T-cell (primary cell): ENCODE data around the gene LYL1. TPM values are rescaled to one million over a fixed set of nuclear protein-coding genes. Genes with fewer than 3 reads are reported as not detected.
A peak's percentile ranks its signal among the peaks of the same experiment; 100 is the strongest.

Source experiments
- ATAC-seq, 4 experiments: fragments of 200-7000 bp in 3 of 4; fragments of 150-1000 bp in 1 of 4; cut with Tn5 transposase; replicated peaks in 1 of 4; 1 replicate in 3 of 4; 2 replicates in 1 of 4; pipeline ENCODE4 v1.10.0; 2021; ENCODE audit warnings: moderate library complexity in 3 of 4, mild to moderate bottlenecking in 2 of 4, moderate number of reproducible peaks in 1 of 4
- CTCF ChIA-PET, 2 donors: fragments of 300-600 bp; sonication (Branson Sonifier 250); formaldehyde crosslinking; loops; one replicate each; lab custom pipeline; 2022; ENCODE audit warnings: antibody characterized with exemption in 2 of 2; lab: Charles Lee
- POLR2A ChIA-PET, 2 donors: fragments of 300-600 bp; sonication (Branson Sonifier 250); formaldehyde crosslinking; loops; one replicate each; lab custom pipeline; 2022; ENCODE audit warnings: antibody characterized with exemption in 2 of 2; lab: Charles Lee
- DNase-seq, 35 experiments: peaks; one replicate each; pipeline versions ENCODE4 v3.0.0 to v3.0.0-alpha.2; 2013 to 2023
- H3K27ac ChIP-seq: one replicate; pipeline ENCODE4 v1.5.1; 2013; ENCODE audit warnings: low read length
- H3K27me3 ChIP-seq, 2 experiments: replicated peaks in 1 of 2; 1 replicate in 1 of 2; 2 replicates in 1 of 2; pipeline versions ENCODE4 v1.6.1 to v1.7.0; 2013; ENCODE audit warnings: low read length in 1 of 2, mixed read lengths in 1 of 2; ENCODE audit not compliant: control insufficient read depth in 2 of 2, insufficient read depth in 2 of 2; ENCODE audit errors: extremely low read depth in 1 of 2
- H3K36me3 ChIP-seq, 2 donors: 1 replicate in 1 of 2; 2 replicates in 1 of 2; pipeline versions ENCODE4 v1.6.1 to v1.7.0; 2013; ENCODE audit warnings: low read length in 1 of 2; ENCODE audit not compliant: control insufficient read depth in 2 of 2, insufficient read depth in 1 of 2; ENCODE audit errors: extremely low read depth in 1 of 2
- H3K4me1 ChIP-seq, 2 experiments: 1 replicate in 1 of 2; 2 replicates in 1 of 2; pipeline versions ENCODE4 v1.6.1 to v1.7.0; 2013; ENCODE audit warnings: low read length in 2 of 2, mixed read lengths in 1 of 2; ENCODE audit not compliant: insufficient read depth in 2 of 2, control insufficient read depth in 1 of 2; ENCODE audit errors: extremely low read depth in 1 of 2
- H3K4me3 ChIP-seq, 2 donors: 1 replicate in 1 of 2; 2 replicates in 1 of 2; pipeline versions ENCODE4 v1.5.1 to v1.7.0; 2013; ENCODE audit warnings: mild to moderate bottlenecking in 2 of 2, low read length in 1 of 2, moderate library complexity in 1 of 2; ENCODE audit not compliant: control insufficient read depth in 1 of 2; ENCODE audit errors: extremely low read depth in 1 of 2
- H3K9me3 ChIP-seq: 2 replicates; pipeline ENCODE4 v1.7.0; 2013
- H3K27ac Mint-ChIP-seq, 2 donors: one replicate each; pipeline ENCODE4 v1.8.0; 2020 to 2021; ENCODE audit warnings: mild to moderate bottlenecking in 2 of 2, mixed read lengths in 2 of 2
- H3K27me3 Mint-ChIP-seq, 2 donors: one replicate each; pipeline ENCODE4 v1.8.0; 2021 to 2022; ENCODE audit warnings: mixed read lengths in 2 of 2
- H3K36me3 Mint-ChIP-seq: one replicate; pipeline ENCODE4 v1.8.0; 2021; ENCODE audit warnings: mixed read lengths
- H3K4me1 Mint-ChIP-seq, 3 donors: one replicate each; pipeline ENCODE4 v1.8.0; 2020 to 2022; ENCODE audit warnings: mixed read lengths in 3 of 3, mild to moderate bottlenecking in 1 of 3
- H3K4me3 Mint-ChIP-seq, 3 donors: one replicate each; pipeline ENCODE4 v1.8.0; 2020 to 2022; ENCODE audit warnings: mild to moderate bottlenecking in 3 of 3, mixed read lengths in 3 of 3, moderate library complexity in 3 of 3
- H3K9me3 Mint-ChIP-seq, 3 donors: one replicate each; pipeline ENCODE4 v1.8.0; 2020 to 2022; ENCODE audit warnings: mixed read lengths in 3 of 3
- WGBS: methylation state at CpG from one replicate; pipeline ENCODE4 v1.1.5; 2013; ENCODE audit warnings: missing lambda C conversion rate; ENCODE audit not compliant: insufficient coverage; 5-methylcytosine and 5-hydroxymethylcytosine counted together
- total RNA-seq, 35 experiments: library from RNA in 6 of 35; stranded (reverse) in 6 of 35; fragments of 120-200 nt in 1 of 35; gene quantifications; one replicate each; pipeline versions ENCODE4 v1.2.1 to v1.2.4 and lab custom pipeline; 2013 to 2026

Gene LYL1
- total RNA-seq (10 to 100 TPM in 3 of 5 donors, 1 to 10 TPM in 2; 3.4 to 20.6 (median 15.4) TPM), total RNA-seq (lab: John Stamatoyannopoulos, UW) (0.57 to 18.8 (median 5.7) reads per million in 29 experiments)
- 8.0 TPM for total RNA-seq (2013)

DNA sequence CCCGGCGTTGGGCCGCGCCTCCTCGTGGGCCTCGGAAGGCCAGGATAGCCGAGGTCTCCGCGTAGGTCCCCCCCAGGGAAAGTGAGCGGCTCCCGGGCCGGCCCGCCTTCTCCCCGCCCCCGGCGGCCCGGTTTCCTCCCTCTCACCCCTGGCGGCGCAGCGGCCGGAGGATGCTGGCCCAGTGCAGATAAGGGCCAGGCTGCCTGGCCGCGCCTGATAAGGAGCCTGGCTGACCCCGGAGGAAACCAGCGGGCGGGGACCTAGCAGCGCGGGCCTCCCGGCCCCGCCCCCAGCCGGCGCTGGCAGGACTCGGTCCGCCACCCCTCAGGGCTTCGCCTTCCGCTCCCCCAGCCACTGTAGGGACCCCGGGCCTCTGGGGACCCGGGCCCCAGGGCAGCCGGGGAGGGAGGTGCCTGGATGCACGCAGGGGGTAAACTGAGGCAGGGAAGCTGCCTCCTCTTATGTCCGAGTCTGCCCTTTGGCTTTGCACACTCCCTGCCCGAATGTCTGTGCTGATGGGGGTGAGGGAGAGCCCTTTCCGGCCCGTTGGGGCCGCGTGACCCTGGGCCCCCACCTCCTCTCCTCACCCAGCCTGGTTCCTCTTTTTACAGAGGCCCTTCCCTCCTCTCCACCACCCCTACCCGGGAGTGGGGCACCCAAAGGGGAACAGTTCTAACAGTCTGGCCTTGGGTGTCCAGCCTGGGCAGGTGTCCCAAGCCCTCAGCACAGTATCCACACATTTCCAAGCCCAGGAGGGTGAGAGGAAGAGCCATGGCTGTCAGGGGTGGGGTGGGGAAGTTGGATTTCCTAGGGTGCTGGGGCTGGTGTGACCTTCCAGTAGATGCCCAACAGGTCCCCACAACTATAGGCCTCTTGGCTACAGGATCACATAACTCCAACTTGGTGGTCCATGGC lies at the start of gene LYL1:
TSS of gene LYL1 (minus strand) at position 193 of the 915 bp plus-strand sequence. CDS start 1,687 bp downstream, outside the sequence.
- peak within 1 kb of the TSS; percentile 51 to 52 for H3K4me3 ChIP-seq
- 1% methylated on average over 39 of the region's 47 CpGs for WGBS
- ChIA-PET POLR2A (no interaction called here), CTCF (interaction anchor here in 1 of 2 donors (1.8 kb wide), 1 partner anchor 15 kb away, joined by 6 read pairs; the partner anchor contains the start of gene NACC1)
- H3K36me3 ChIP-seq: peaks cover 0 to 4% of the 10 kb centered on the region in 2 donors
- peak within 1 kb of the TSS; percentile 77 for H3K27ac ChIP-seq
- peaks cover 5% of the 10 kb centered on the region for H3K36me3 Mint-ChIP-seq
- peaks cover 0 to 3% of the 10 kb centered on the region in 2 donors for H3K27me3 Mint-ChIP-seq
- ATAC-seq (peak in 3 of 4 experiments; percentile 5 to 15 (median 15)), DNase-seq (peak in 6 of 35 experiments; percentile 27 to 63 (median 42))
- peaks cover 19 to 78% of the 10 kb centered on the region in 2 experiments for H3K4me1 ChIP-seq
- peaks cover 40 to 54% (median 42%) of the 10 kb centered on the region in 3 donors for H3K4me1 Mint-ChIP-seq
- H3K27me3 ChIP-seq: peaks cover 0 to 13% of the 10 kb centered on the region in 2 experiments
- peak within 1 kb of the TSS; percentile 72 to 89 (median 79) for H3K4me3 Mint-ChIP-seq
- H3K9me3 Mint-ChIP-seq: no peaks in the 10 kb centered on the region
- H3K27ac Mint-ChIP-seq: peak within 1 kb of the TSS; percentile 84 to 88
- no peaks in the 10 kb centered on the region for H3K9me3 ChIP-seq

DNA sequence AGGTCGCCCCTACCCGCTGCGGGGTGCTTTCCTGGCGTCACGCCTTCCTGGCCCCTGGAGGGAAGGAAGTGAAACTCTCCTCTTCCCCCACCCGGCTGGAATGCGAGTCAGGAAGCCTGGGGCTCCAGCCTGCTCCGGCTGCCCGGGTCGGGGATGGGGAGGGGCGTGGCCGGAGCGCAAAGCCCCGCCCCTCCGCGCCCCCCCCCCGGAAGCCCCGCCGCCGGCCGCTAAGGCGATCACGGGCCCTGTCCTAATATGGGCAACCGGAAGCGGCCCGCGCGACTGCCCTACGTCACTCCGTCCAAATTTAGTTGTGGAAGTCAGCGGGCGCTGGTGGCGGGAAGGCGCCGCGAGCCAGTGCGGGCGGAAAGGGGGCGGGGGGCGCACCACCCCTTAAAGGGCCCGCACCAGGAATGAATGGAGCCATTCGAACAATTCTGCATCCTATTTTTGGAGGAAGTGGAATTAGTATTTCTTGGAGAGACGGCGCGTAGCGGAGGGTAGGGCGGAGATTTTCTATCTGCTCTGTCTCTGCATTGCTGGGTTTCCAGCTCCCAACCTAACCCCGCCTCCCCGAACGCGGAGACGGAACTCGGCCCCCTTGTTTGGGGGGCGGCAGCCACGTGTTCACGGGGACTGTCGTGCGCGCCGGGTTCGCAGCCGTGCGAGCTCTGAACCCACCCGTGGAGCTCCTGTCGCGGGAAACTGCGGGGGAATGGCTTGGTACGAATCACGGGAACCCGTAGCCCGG lies 49.1 kb upstream of the LYL1 start:
- peaks cover 0 to 2% of the 10 kb centered on the region in 2 donors for H3K27me3 Mint-ChIP-seq
- H3K4me3 Mint-ChIP-seq: peak overlapping the region; percentile 98 to 99 (median 99)
- WGBS: 0% methylated on average over 58 of the region's 71 CpGs
- Histone ChIP-seq H3K27ac (peak overlapping the region; percentile 86), H3K27me3 (no peaks in the 10 kb centered on the region), H3K4me1 (peaks cover 6 to 60% of the 10 kb centered on the region in 2 experiments), H3K9me3 (no peaks in the 10 kb centered on the region), H3K4me3 (peak overlapping the region; percentile 99 to 100), H3K36me3 (peaks cover 3 to 8% of the 10 kb centered on the region in 2 donors)
- H3K9me3 Mint-ChIP-seq: no peaks in the 10 kb centered on the region
- peaks cover 28 to 51% (median 38%) of the 10 kb centered on the region in 3 donors for H3K4me1 Mint-ChIP-seq
- H3K36me3 Mint-ChIP-seq: peaks cover 18% of the 10 kb centered on the region
- DNase-seq (peak; percentile 90 to 97 (median 93)), ATAC-seq (peak; percentile 54 to 60 (median 58))
- peak overlapping the region; percentile 96 to 99 for H3K27ac Mint-ChIP-seq
- CTCF ChIA-PET: interaction anchor here in 1 of 2 donors (0.7 kb wide), 1 partner anchor 43 kb away, joined by 3 read pairs; no protein-coding TSS in a partner anchor
- POLR2A ChIA-PET: interaction anchor here (0.6 to 1.6 kb wide), 8 partner anchors 12 to 1805 kb away, joined by 3 to 9 read pairs (median 4); partner anchors contain the start of genes CCDC159 (in 1 of the 2), NACC1 (in 1 of the 2) and TMEM205 (in 1 of the 2)

DNA sequence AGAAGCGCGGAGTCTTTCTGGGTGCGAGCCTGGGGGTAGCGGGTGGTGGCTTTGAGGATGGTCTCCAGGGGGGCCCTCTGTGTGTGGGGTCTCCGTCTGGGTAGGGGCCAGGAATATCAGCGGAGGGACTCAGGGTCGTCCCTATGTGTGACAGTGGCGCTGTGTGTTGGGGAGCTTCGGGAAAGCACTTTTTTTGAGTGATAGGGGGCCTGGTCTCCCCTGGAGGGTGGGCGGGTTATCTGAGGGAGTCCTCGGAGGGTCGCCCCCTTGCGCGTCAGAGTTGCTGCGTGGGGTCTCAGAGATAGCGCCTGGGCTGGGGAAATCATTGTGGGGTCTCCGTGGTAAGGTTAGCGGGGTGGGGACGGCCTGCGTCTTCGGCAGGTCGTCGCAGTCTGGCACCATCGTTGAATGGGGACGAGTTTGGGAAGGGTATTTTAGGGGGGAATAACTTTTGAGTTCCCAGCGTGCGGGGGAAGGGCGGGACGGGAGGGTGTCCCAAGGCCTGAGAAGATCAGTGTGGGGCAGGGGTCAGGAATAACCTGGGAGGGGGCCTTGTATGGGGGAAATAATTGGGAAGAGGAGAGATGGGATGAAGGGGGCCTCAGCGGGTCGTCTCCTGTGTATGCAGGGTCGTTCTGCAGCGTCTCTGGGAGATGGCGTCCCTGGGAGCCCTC lies 48.4 kb upstream of the LYL1 start:
- POLR2A ChIA-PET: no interaction called here
- Histone ChIP-seq H3K4me3 (peak overlapping the region; percentile 70 to 99), H3K36me3 (peaks cover 3 to 8% of the 10 kb centered on the region in 2 donors), H3K4me1 (peaks cover 3 to 52% of the 10 kb centered on the region in 2 experiments), H3K9me3 (no peaks in the 10 kb centered on the region), H3K27me3 (no peaks in the 10 kb centered on the region), H3K27ac (peak overlapping the region; percentile 73)
- Mint-ChIP-seq H3K9me3 (no peaks in the 10 kb centered on the region), H3K27me3 (peaks cover 0 to 2% of the 10 kb centered on the region in 2 donors), H3K36me3 (peaks cover 18% of the 10 kb centered on the region), H3K27ac (peak overlapping the region; percentile 94 to 95), H3K4me1 (peaks cover 21 to 44% (median 33%) of the 10 kb centered on the region in 3 donors), H3K4me3 (peak overlapping the region; percentile 98 to 99 (median 99))
- ATAC-seq: peak; percentile 4 to 9 (median 7)
- DNase-seq: peak in 7 of 35 experiments; percentile 15 to 29 (median 25)
- CTCF ChIA-PET: interaction anchor here (1.3 to 1.8 kb wide), 2 partner anchors 13 to 17 kb away, joined by 3 to 4 read pairs; no protein-coding TSS in a partner anchor
- under 1% methylated on average over 30 of the region's 34 CpGs for WGBS

GRCh38 chr19:13150187-13150930 lies 47.7 kb upstream of the LYL1 start, which contains the start of the genes IER2 and STX10:
Gene IER2 (plus strand): TSS chr19:13150411. CDS start chr19:13153187, 2,776 bp downstream.
Gene STX10 (minus strand): TSS chr19:13150375. CDS start chr19:13150173, 202 bp downstream.
- Mint-ChIP-seq H3K4me1 (peaks cover 18 to 38% (median 30%) of the 10 kb centered on the region in 3 donors), H3K27ac (peak within 1 kb of the TSS; percentile 94 to 95), H3K27me3 (peaks cover 0 to 2% of the 10 kb centered on the region in 2 donors), H3K9me3 (no peaks in the 10 kb centered on the region), H3K4me3 (peak within 1 kb of the TSS; percentile 98 to 99 (median 99)), H3K36me3 (peaks cover 18% of the 10 kb centered on the region)
- WGBS: under 1% methylated on average over 38 of the region's 51 CpGs
- DNase-seq (peak; percentile 81 to 95 (median 92)), ATAC-seq (peak; percentile 58 to 62 (median 60))
- Histone ChIP-seq H3K27me3 (no peaks in the 10 kb centered on the region), H3K4me1 (peaks cover 3 to 45% of the 10 kb centered on the region in 2 experiments), H3K36me3 (peaks cover 3 to 9% of the 10 kb centered on the region in 2 donors), H3K9me3 (no peaks in the 10 kb centered on the region), H3K27ac (peak within 1 kb of the TSS; percentile 73), H3K4me3 (peak within 1 kb of the TSS; percentile 70 to 99)
- ChIA-PET CTCF (interaction anchor here (0.7 to 1.8 kb wide), 4 partner anchors 14 to 50 kb away, joined by 3 to 6 read pairs (median 4); no protein-coding TSS in a partner anchor), POLR2A (no interaction called here)
